ENCODE measurements around the gene CAMSAP2.

- TF ChIP-seq TCF12 (IDR thresholded peaks at IDR 0.05; ENCODE audit: low read depth) = no peak
- TF ChIP-seq TAF1 (IDR thresholded peaks at IDR 0.05; ENCODE audit: low read depth) = no peak
- TF ChIP-seq CREB1 (IDR thresholded peaks at IDR 0.05; ENCODE audit: low read depth) = no peak
- no peak for TF ChIP-seq EGR1 (IDR thresholded peaks at IDR 0.05)
These were observed 156.7 kb downstream of the CAMSAP2 start for GRCh38 chr1:200895443-200895789.

Data from Ishikawa (cell line).